Naive B cell (primary cell): ENCODE results near the gene SLC51A. TPM values are rescaled to one million over a fixed set of nuclear protein-coding genes. Genes with fewer than 3 reads are reported as not detected.
"Not testable (repeated sequence)": the region's sequence is repeated elsewhere in the genome, so short reads cannot be mapped to it uniquely, and the experiment has no call there.

Experiments used
- ATAC-seq, 2 donors: fragments of 150-1000 bp; cut with Tn5 transposase; 2 replicates each; pipeline ENCODE4 v1.10.0; 2021; ENCODE audit warnings: low read depth in 2 of 2, mild to moderate bottlenecking in 2 of 2, moderate library complexity in 2 of 2
- DNase-seq: peaks from one replicate; pipeline ENCODE4 v3.0.0; 2022
- H3K27ac Mint-ChIP-seq, 6 donors: one replicate each; pipeline ENCODE4 v1.8.0; 2020 to 2022; ENCODE audit warnings: mild to moderate bottlenecking in 6 of 6, mixed read lengths in 6 of 6, moderate library complexity in 5 of 6, inconsistent platforms in 2 of 6
- H3K27me3 Mint-ChIP-seq, 3 donors: one replicate each; pipeline ENCODE4 v1.8.0; 2021 to 2022; ENCODE audit warnings: mixed read lengths in 3 of 3, mild to moderate bottlenecking in 1 of 3
- H3K36me3 Mint-ChIP-seq, 2 donors: one replicate each; pipeline ENCODE4 v1.8.0; 2020 to 2022; ENCODE audit warnings: mixed read lengths in 2 of 2, inconsistent platforms in 1 of 2, mild to moderate bottlenecking in 1 of 2
- H3K4me1 Mint-ChIP-seq, 3 donors: one replicate each; pipeline ENCODE4 v1.8.0; 2020 to 2022; ENCODE audit warnings: mixed read lengths in 3 of 3, inconsistent platforms in 1 of 3, mild to moderate bottlenecking in 1 of 3, moderate library complexity in 1 of 3
- H3K4me3 Mint-ChIP-seq, 8 donors: one replicate each; pipeline ENCODE4 v1.8.0; 2020 to 2022; ENCODE audit warnings: mild to moderate bottlenecking in 8 of 8, mixed read lengths in 8 of 8, moderate library complexity in 8 of 8, inconsistent platforms in 2 of 8
- H3K9me3 Mint-ChIP-seq, 7 donors: one replicate each; pipeline ENCODE4 v1.8.0; 2020 to 2022; ENCODE audit warnings: mixed read lengths in 7 of 7, mild to moderate bottlenecking in 5 of 7, inconsistent platforms in 2 of 7, moderate library complexity in 1 of 7
- polyA plus RNA-seq, 6 donors: library from polyadenylated mRNA; unstranded; fragments of 300-500 nt; fragmentation: Illumina TruSeq; gene quantifications; one replicate each; pipeline ENCODE4 v1.2.3, GENCODE V29; 2021; ENCODE audit warnings: low read depth in 6 of 6

SLC51A gene
- polyA plus RNA-seq: 1 to 10 TPM in 1 of 6 donors, under 1 TPM in 1, not detected in 4; 0.78 to 1.4 TPM

- DNase-seq (no peak), ATAC-seq (no peak)
- H3K9me3 Mint-ChIP-seq: peaks cover 0 to 3% (median 0%) of the 10 kb centered on the region in 7 donors
- no peaks in the 10 kb centered on the region for H3K27me3 Mint-ChIP-seq
- peaks cover 21 to 28% (median 27%) of the 10 kb centered on the region in 3 donors for H3K4me1 Mint-ChIP-seq
- peak within 1 kb of the TSS in 6 of 8 donors; percentile 59 to 88 (median 78) for H3K4me3 Mint-ChIP-seq
- no peaks in the 10 kb centered on the region for H3K36me3 Mint-ChIP-seq
- H3K27ac Mint-ChIP-seq: peak within 1 kb of the TSS in 3 of 6 donors; percentile 33 to 98 (median 62)
Measured at GRCh38 chr3:196216089-196216564, at the start of gene SLC51A. Gene SLC51A, plus strand, starts transcription at chr3:196216534. Its CDS starts 179 bp downstream, at chr3:196216713.

- no peak overlapping the region for H3K27ac Mint-ChIP-seq
- DNase-seq (no peak), ATAC-seq (no peak)
- H3K27me3 Mint-ChIP-seq: no peaks in the 10 kb centered on the region
- H3K4me3 Mint-ChIP-seq: no peak overlapping the region
- H3K36me3 Mint-ChIP-seq: no peaks in the 10 kb centered on the region
- peaks cover 4 to 8% (median 5%) of the 10 kb centered on the region in 3 donors for H3K4me1 Mint-ChIP-seq
- H3K9me3 Mint-ChIP-seq: no peaks in the 10 kb centered on the region
Measured at GRCh38 chr3:196166741-196167140, 49.6 kb upstream of the SLC51A start.

- no peak for ATAC-seq
- H3K4me1 Mint-ChIP-seq: peaks cover 4 to 6% (median 5%) of the 10 kb centered on the region in 3 donors
- H3K27ac Mint-ChIP-seq: no peak overlapping the region
- H3K27me3 Mint-ChIP-seq: no peaks in the 10 kb centered on the region
- peak overlapping the region in 1 of 8 donors; percentile 52 for H3K4me3 Mint-ChIP-seq
- H3K9me3 Mint-ChIP-seq: no peaks in the 10 kb centered on the region
- DNase-seq: no peak
- H3K36me3 Mint-ChIP-seq: no peaks in the 10 kb centered on the region
Measured at GRCh38 chr3:196168808-196169391, 47.4 kb upstream of the SLC51A start.

GRCh38 chr3:196169836-196170240 lies 46.5 kb upstream of the SLC51A start:
- Mint-ChIP-seq H3K36me3 (no peaks in the 10 kb centered on the region), H3K4me1 (peaks cover 4 to 6% (median 5%) of the 10 kb centered on the region in 3 donors), H3K27ac (no peak overlapping the region), H3K9me3 (no peaks in the 10 kb centered on the region), H3K4me3 (no peak overlapping the region), H3K27me3 (no peaks in the 10 kb centered on the region)
- no peak for DNase-seq
- no peak for ATAC-seq

- H3K9me3 Mint-ChIP-seq, H3K36me3 Mint-ChIP-seq, H3K4me1 Mint-ChIP-seq, H3K27me3 Mint-ChIP-seq, ATAC-seq, DNase-seq, H3K4me3 Mint-ChIP-seq: not testable (repeated sequence)
- H3K27ac Mint-ChIP-seq: peak overlapping the region in 2 of 6 donors; percentile 29 to 39
Measured at GRCh38 chr3:196170296-196170695, 46.0 kb upstream of the SLC51A start.

GRCh38 chr3:196174652-196175051 lies 41.7 kb upstream of the SLC51A start:
- Mint-ChIP-seq H3K4me1 (peaks cover 9 to 20% (median 12%) of the 10 kb centered on the region in 3 donors), H3K27ac (peak overlapping the region in 1 of 6 donors; percentile 67), H3K9me3 (no peaks in the 10 kb centered on the region), H3K4me3 (no peak overlapping the region), H3K27me3 (no peaks in the 10 kb centered on the region), H3K36me3 (no peaks in the 10 kb centered on the region)
- ATAC-seq: no peak
- no peak for DNase-seq

GRCh38 chr3:196175116-196175625 lies 41.2 kb upstream of the SLC51A start:
- ATAC-seq (no peak), DNase-seq (no peak)
- no peak overlapping the region for H3K4me3 Mint-ChIP-seq
- H3K4me1 Mint-ChIP-seq: peaks cover 15 to 25% (median 17%) of the 10 kb centered on the region in 3 donors
- no peaks in the 10 kb centered on the region for H3K36me3 Mint-ChIP-seq
- no peaks in the 10 kb centered on the region for H3K9me3 Mint-ChIP-seq
- H3K27me3 Mint-ChIP-seq: no peaks in the 10 kb centered on the region
- no peak overlapping the region for H3K27ac Mint-ChIP-seq

- Mint-ChIP-seq H3K27ac (no peak overlapping the region), H3K4me1 (peaks cover 14 to 25% (median 17%) of the 10 kb centered on the region in 3 donors), H3K4me3 (no peak overlapping the region), H3K36me3 (no peaks in the 10 kb centered on the region), H3K9me3 (no peaks in the 10 kb centered on the region), H3K27me3 (no peaks in the 10 kb centered on the region)
- DNase-seq: no peak
- ATAC-seq: no peak
Measured at GRCh38 chr3:196175722-196176121, 40.6 kb upstream of the SLC51A start.

- ATAC-seq (no peak), DNase-seq (no peak)
- peak overlapping the region in 2 of 8 donors; percentile 50 to 66 for H3K4me3 Mint-ChIP-seq
- peaks cover 17 to 27% (median 19%) of the 10 kb centered on the region in 3 donors for H3K4me1 Mint-ChIP-seq
- no peaks in the 10 kb centered on the region for H3K36me3 Mint-ChIP-seq
- H3K27me3 Mint-ChIP-seq: no peaks in the 10 kb centered on the region
- H3K27ac Mint-ChIP-seq: no peak overlapping the region
- H3K9me3 Mint-ChIP-seq: no peaks in the 10 kb centered on the region
Measured at GRCh38 chr3:196177567-196177966, 38.8 kb upstream of the SLC51A start.

GRCh38 chr3:196177967-196178366 lies 38.4 kb upstream of the SLC51A start:
- Mint-ChIP-seq H3K9me3 (no peaks in the 10 kb centered on the region), H3K4me1 (peaks cover 17 to 27% (median 19%) of the 10 kb centered on the region in 3 donors), H3K36me3 (no peaks in the 10 kb centered on the region), H3K4me3 (peak overlapping the region in 2 of 8 donors; percentile 50 to 66), H3K27ac (peak overlapping the region in 1 of 6 donors; percentile 78), H3K27me3 (no peaks in the 10 kb centered on the region)
- DNase-seq: no peak
- no peak for ATAC-seq

GRCh38 chr3:196178993-196179379 lies 37.3 kb upstream of the SLC51A start:
- no peaks in the 10 kb centered on the region for H3K9me3 Mint-ChIP-seq
- DNase-seq: no peak
- no peaks in the 10 kb centered on the region for H3K27me3 Mint-ChIP-seq
- peak overlapping the region in 6 of 8 donors; percentile 55 to 88 (median 78) for H3K4me3 Mint-ChIP-seq
- H3K4me1 Mint-ChIP-seq: peaks cover 17 to 27% (median 19%) of the 10 kb centered on the region in 3 donors
- H3K27ac Mint-ChIP-seq: peak overlapping the region in 2 of 6 donors; percentile 75 to 87
- H3K36me3 Mint-ChIP-seq: no peaks in the 10 kb centered on the region
- ATAC-seq: no peak

GRCh38 chr3:196179380-196180308 lies 36.7 kb upstream of the SLC51A start:
- peaks cover 17 to 27% (median 19%) of the 10 kb centered on the region in 3 donors for H3K4me1 Mint-ChIP-seq
- DNase-seq (peak; percentile 71), ATAC-seq (peak; percentile 89 to 94)
- no peaks in the 10 kb centered on the region for H3K36me3 Mint-ChIP-seq
- no peaks in the 10 kb centered on the region for H3K27me3 Mint-ChIP-seq
- H3K9me3 Mint-ChIP-seq: no peaks in the 10 kb centered on the region
- peak overlapping the region; percentile 25 to 88 (median 81) for H3K27ac Mint-ChIP-seq
- H3K4me3 Mint-ChIP-seq: peak overlapping the region; percentile 55 to 88 (median 82)

GRCh38 chr3:196180346-196180745 lies 36.0 kb upstream of the SLC51A start:
- no peaks in the 10 kb centered on the region for H3K27me3 Mint-ChIP-seq
- peak overlapping the region in 5 of 8 donors; percentile 76 to 88 (median 83) for H3K4me3 Mint-ChIP-seq
- ATAC-seq: no peak
- no peaks in the 10 kb centered on the region for H3K9me3 Mint-ChIP-seq
- no peaks in the 10 kb centered on the region for H3K36me3 Mint-ChIP-seq
- no peak for DNase-seq
- peaks cover 17 to 27% (median 19%) of the 10 kb centered on the region in 3 donors for H3K4me1 Mint-ChIP-seq
- peak overlapping the region in 3 of 6 donors; percentile 12 to 87 (median 75) for H3K27ac Mint-ChIP-seq
